Endodermal cell (in vitro differentiated cells): ENCODE results near the gene DNAJC1. TPM values are rescaled to one million over a fixed set of nuclear protein-coding genes. Genes with fewer than 3 reads are reported as not detected.

Experiments
- DNase-seq: peaks from one replicate; pipeline ENCODE4 v3.0.0-alpha.2; 2017
- H3K27ac ChIP-seq: 2 replicates; pipeline ENCODE4 v1.5.1; 2013; ENCODE audit warnings: mild to moderate bottlenecking, low read depth, low read length, moderate library complexity
- H3K27me3 ChIP-seq: 2 replicates; pipeline ENCODE4 v1.6.1; 2013; ENCODE audit warnings: mild to moderate bottlenecking, low read length, moderate library complexity; ENCODE audit not compliant: insufficient read depth, control insufficient read depth, poor library complexity, severe bottlenecking
- H3K36me3 ChIP-seq: 2 replicates; pipeline ENCODE4 v1.7.0; 2013; ENCODE audit warnings: mild to moderate bottlenecking, low read length, moderate library complexity; ENCODE audit not compliant: control insufficient read depth, insufficient read depth
- H3K4me1 ChIP-seq: one replicate; pipeline ENCODE4 v1.7.0; 2013; ENCODE audit warnings: low read length; ENCODE audit not compliant: control insufficient read depth, insufficient read depth
- H3K4me3 ChIP-seq: 2 replicates; pipeline ENCODE4 v1.5.1; 2013; ENCODE audit warnings: mild to moderate bottlenecking, low read length, moderate library complexity
- H3K9ac ChIP-seq: 2 replicates; pipeline ENCODE4 v1.6.1; 2013; ENCODE audit warnings: mild to moderate bottlenecking, low read length, moderate library complexity; ENCODE audit not compliant: poor library complexity, severe bottlenecking; ENCODE audit errors: extremely low read depth
- H3K9me3 ChIP-seq: 2 replicates; pipeline ENCODE4 v1.6.1; 2013; ENCODE audit warnings: mild to moderate bottlenecking, low read length, moderate library complexity; ENCODE audit not compliant: control insufficient read depth
- H3K27ac Mint-ChIP-seq: 2 replicates; pipeline ENCODE4 v1.8.0; 2020; ENCODE audit warnings: mixed read lengths
- H3K27me3 Mint-ChIP-seq: 2 replicates; pipeline ENCODE4 v1.8.0; 2021; ENCODE audit warnings: mild to moderate bottlenecking, mixed read lengths; ENCODE audit not compliant: insufficient read depth
- H3K36me3 Mint-ChIP-seq: 2 replicates; pipeline ENCODE4 v1.8.0; 2020; ENCODE audit warnings: low read depth, mixed read lengths
- H3K4me1 Mint-ChIP-seq: 2 replicates; pipeline ENCODE4 v1.8.0; 2020; ENCODE audit warnings: mixed read lengths
- H3K4me3 Mint-ChIP-seq: 2 replicates; pipeline ENCODE4 v1.8.0; 2020; ENCODE audit warnings: mild to moderate bottlenecking, moderate library complexity, mixed read lengths
- H3K9me3 Mint-ChIP-seq: 2 replicates; pipeline ENCODE4 v1.8.0; 2020; ENCODE audit warnings: mild to moderate bottlenecking, mixed read lengths
- CTCF ChIP-seq: fragments of 200-600 bp; sonication (generic); conservative IDR thresholded peaks from 2 replicates; pipeline ENCODE4 v1.5.0; 2021; ENCODE audit warnings: antibody characterized with exemption, mild to moderate bottlenecking
- WGBS, 2 experiments: methylation state at CpG; one replicate each; pipeline versions ENCODE4 v1.1.5 to v1.1.7; 2013; ENCODE audit warnings: missing lambda C conversion rate in 2 of 2, mixed read lengths in 1 of 2; ENCODE audit not compliant: insufficient coverage in 1 of 2, insufficient read length in 1 of 2; 5-methylcytosine and 5-hydroxymethylcytosine counted together
- total RNA-seq, 2 donors: library from RNA; stranded (reverse); fragmentation: NEBNext Ultra II Directional in 1 of 2; extraction: Animal tissue kit (Norgen Biotek cat#: 25700) in 1 of 2; gene quantifications; 2 replicates in 1 of 2; 3 replicates in 1 of 2; pipeline ENCODE4 v1.2.1, GENCODE V29; 2021

The DNAJC1 gene
- total RNA-seq, 2 donors from 2014 or later: 23.5 to 30.4 TPM

- Mint-ChIP-seq H3K27me3 (peaks cover 2% of the 10 kb centered on the region), H3K27ac (no peak overlapping the region)
Measured at GRCh38 chr10:21832821-21833130, 170.8 kb downstream of the DNAJC1 start.

GRCh38 chr10:21831986-21832820 lies 171.3 kb downstream of the DNAJC1 start:
- 95% methylated on average over 1 to 2 of the region's 2 CpGs for WGBS, 2 experiments
- no peaks in the 10 kb centered on the region for H3K27me3 ChIP-seq
- no peak for TF ChIP-seq CTCF
- H3K4me1 ChIP-seq: no peaks in the 10 kb centered on the region
- H3K9me3 ChIP-seq: peaks cover 84% of the 10 kb centered on the region
- Mint-ChIP-seq H3K4me3 (no peak overlapping the region), H3K27ac (no peak overlapping the region), H3K4me1 (no peaks in the 10 kb centered on the region), H3K9me3 (peaks cover 98% of the 10 kb centered on the region), H3K36me3 (peaks cover 84% of the 10 kb centered on the region), H3K27me3 (peaks cover 2% of the 10 kb centered on the region)
- peak overlapping the region; percentile 39 for H3K4me3 ChIP-seq
- no peak for DNase-seq
- no peak overlapping the region for H3K27ac ChIP-seq
- H3K36me3 ChIP-seq: peaks cover 5% of the 10 kb centered on the region
- H3K9ac ChIP-seq: no peak overlapping the region

More at GRCh38 chr10:21832821-21833130, 170.8 kb downstream of the DNAJC1 start:
- no peaks in the 10 kb centered on the region for H3K4me1 ChIP-seq
- WGBS, 2 experiments: 86 to 96% methylated on average over 1 of the region's 1 CpG
- H3K9me3 ChIP-seq: peaks cover 79% of the 10 kb centered on the region
- peak overlapping the region; percentile 39 for H3K4me3 ChIP-seq
- no peak for DNase-seq
- Mint-ChIP-seq H3K4me3 (no peak overlapping the region), H3K36me3 (peaks cover 80% of the 10 kb centered on the region), H3K9me3 (peaks cover 94% of the 10 kb centered on the region), H3K4me1 (no peaks in the 10 kb centered on the region)
- TF ChIP-seq CTCF: no peak
- no peak overlapping the region for H3K27ac ChIP-seq
- H3K9ac ChIP-seq: no peak overlapping the region
- H3K36me3 ChIP-seq: no peaks in the 10 kb centered on the region
- H3K27me3 ChIP-seq: no peaks in the 10 kb centered on the region

GRCh38 chr10:21830037-21830436 lies 173.5 kb downstream of the DNAJC1 start:
- Histone ChIP-seq H3K36me3 (peaks cover 18% of the 10 kb centered on the region), H3K9me3 (peaks cover 99% of the 10 kb centered on the region), H3K4me3 (peak overlapping the region; percentile 3), H3K4me1 (no peaks in the 10 kb centered on the region), H3K9ac (no peak overlapping the region), H3K27ac (no peak overlapping the region), H3K27me3 (no peaks in the 10 kb centered on the region)
- Mint-ChIP-seq H3K36me3 (peaks cover 80% of the 10 kb centered on the region), H3K27ac (no peak overlapping the region), H3K4me3 (no peak overlapping the region), H3K4me1 (no peaks in the 10 kb centered on the region), H3K9me3 (peaks cover 97% of the 10 kb centered on the region), H3K27me3 (no peaks in the 10 kb centered on the region)
- no peak for TF ChIP-seq CTCF
- DNase-seq: no peak
